NT2/D1 (cell line): Measurements from ENCODE around the gene CHN2.

Experiments
- YY1 ChIP-seq: IDR thresholded peaks from 2 replicates; pipeline ENCODE4 v1.6.1; 2011; ENCODE audit not compliant: insufficient read length, insufficient read depth
- ZNF274 ChIP-seq: IDR thresholded peaks from 2 replicates; pipeline ENCODE4 v1.6.1; 2011; ENCODE audit warnings: mild to moderate bottlenecking, low read depth, low read length

DNA sequence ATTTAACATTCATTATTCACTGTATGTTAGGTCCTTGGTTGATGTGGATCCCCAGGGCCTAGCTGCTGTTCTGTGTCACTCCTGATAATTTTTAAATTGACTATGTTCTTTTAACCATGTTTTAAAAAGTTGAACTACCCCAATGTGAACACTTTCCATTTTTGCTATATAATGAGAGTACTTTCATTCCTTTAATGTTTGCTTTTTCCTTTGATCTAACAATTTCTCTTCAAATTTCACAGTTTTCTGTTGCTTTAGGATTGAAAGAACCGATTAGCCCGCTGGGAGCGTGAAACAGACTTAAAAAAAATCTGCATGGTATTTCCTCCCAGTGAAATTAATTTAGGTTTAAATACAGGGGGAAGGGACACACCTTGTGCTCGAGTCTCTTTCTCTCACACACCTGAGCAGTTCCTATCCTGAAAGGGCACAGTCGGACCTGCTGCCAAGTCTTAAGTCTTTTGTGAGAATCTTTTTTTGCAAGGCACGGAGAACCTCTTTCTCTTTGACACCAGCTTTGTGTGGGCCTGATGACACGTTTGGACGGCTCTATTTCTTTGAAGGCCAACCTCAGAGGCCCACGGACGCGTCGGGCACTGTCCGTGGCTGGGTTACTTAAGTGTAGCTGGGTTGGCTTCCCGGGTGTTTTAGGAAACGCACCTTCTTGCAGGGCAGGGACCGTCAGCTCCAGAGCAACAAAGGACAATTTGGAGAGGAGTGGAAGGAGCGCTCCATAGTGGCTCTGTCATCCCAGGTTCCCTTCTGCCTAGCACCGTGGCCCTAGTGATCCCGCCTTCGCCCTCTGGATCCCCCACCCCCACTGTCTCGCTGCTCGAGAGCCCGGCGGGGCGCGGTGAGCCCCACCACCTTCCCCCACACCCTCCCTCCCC lies 1.0 kb upstream of the CHN2 start:
- no peak for TF ChIP-seq ZNF274
- TF ChIP-seq YY1, result no peak
